HG03196 (cell line): Measurements from ENCODE around the gene LANCL2.
"Not testable (repeated sequence)": the region's sequence is repeated elsewhere in the genome, so short reads cannot be mapped to it uniquely, and the experiment has no call there.

Source experiments
- ATAC-seq: cut with Tn5 transposase; IDR thresholded peaks from one replicate; pipeline ENCODE4 v1.9.1; 2021; ENCODE audit not compliant: unreplicated experiment

The LANCL2 gene

DNA sequence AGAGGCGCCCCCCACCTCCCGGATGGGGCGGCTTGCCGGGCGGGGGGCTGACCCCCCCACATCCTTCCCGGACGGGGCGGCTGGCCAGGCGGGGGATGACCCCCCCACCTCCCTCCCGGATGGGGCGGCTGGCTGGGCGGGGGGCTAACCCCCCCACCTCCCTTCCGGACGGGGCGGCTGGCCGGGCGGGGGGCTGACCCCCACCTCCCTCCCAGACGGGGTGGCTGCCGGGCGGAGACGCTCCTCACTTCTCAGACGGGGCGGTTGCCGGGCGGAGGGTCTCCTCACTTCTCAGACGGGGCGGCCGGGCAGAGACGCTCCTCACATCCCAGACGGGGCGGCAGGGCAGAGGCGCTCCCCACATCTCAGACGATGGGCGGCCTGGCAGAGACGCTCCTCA is 37.4 kb downstream of the LANCL2 start:
- ATAC-seq, result not testable (repeated sequence)

DNA sequence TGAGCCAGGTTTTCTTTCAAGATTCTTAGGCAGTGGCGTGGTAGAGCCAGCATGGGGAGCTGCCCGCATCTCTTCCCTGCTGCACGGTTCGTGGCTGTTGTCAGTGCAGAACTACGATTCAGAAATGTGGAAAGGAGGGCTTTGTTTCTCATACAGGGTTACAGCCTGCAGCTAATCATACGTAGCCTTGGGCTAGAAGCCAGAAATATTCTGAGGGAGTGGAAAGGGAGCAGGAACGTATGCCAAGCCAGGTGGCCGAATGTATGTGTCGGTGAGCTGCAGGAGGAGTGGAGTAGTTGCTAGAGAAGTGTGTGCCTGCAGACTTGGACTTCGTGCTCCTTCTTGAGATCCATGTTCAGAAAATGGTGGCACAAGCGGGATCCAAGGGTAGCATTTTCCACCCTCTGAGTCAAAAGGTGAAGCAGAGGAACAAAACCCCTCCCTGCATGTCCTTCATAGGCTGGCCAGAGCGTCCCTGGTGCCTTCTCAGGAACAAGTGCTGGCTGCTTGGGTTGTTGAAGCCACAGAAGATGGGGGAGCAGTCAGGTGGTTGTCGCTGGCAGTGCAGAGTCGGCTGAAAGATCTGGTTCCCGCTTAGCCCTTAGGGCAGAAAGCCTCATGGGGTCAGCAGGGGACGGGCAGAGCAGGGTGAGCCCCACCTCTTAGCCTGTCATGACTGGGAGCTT is 40.9 kb downstream of the LANCL2 start:
- ATAC-seq, result no peak

DNA sequence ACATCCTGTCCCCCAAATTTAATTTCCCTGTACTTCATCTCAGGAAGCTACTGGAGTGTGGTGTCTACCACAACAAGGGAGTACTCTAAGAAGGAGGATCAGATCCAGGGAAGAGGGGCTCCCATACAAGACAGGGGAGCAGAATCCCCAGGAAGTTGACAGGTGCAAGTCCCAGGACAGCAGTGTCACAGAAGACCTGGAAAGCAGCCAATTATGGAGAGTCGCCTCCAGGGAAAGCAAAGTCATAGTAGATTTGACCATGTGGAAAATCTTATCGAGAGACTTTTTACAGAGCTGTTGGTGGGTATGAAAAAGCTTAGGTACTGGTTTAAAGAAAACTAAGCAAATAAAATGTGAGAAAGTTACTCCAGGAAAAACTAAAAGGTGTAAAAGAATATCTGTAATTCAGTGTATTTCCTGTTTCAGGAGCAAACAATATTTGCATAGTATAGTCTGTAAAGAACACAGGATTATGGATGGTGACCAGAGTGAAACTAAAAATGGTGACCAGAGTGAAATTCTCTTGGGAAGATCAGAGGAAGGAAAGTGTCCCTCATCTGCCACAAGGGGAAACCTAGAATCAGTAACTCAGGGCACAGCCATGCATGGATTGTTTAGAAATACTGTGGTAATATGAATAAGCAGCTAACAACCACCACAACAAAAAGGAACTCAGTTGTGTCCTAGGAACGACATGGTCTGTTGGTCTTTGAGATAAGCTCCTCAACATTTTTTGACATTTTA is 44.5 kb downstream of the LANCL2 start:
- peak; percentile 55 for ATAC-seq

DNA sequence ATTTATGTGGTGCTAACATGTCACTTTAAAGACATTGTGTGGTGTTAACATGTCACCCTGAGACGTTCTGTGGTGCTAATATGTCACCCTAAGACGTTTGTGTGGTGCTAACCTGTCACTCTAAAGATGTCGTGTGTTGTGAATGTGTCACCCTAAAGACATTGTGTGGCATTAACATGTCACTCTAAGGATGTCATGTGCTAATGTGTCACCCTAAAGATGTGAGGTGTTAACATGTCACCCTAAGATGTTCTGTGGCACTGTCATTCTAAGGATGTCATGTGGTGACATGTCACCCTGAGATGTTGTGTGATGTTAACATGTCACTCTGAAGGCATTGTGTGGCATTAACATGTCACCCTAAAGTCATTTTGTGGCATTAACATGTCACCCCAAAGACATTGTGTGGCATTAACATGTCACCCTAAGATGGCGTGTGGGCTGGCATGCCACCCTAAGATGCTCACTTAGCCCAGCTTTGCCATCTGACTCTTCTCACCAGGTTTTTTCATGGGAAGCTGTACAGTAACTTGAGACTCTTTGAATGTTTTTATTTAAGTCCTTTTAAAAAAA is 45.6 kb downstream of the LANCL2 start:
- no peak for ATAC-seq

DNA sequence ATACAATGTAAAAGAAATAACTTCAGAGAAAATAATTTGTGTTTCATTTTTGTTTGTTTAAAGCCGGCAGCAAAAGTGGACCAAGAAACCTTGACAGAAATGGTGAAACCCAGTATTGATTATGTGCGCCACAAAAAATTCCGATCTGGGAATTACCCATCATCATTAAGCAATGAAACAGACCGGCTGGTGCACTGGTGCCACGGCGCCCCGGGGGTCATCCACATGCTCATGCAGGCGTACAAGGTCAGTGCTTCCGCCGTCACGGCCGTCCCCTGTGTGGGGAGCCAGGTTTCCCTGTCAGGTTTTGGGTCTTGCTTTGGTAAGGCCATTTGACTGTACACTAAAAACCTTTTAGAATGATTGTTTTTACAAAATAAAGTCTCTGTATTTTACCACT is 46.7 kb downstream of the LANCL2 start:
- ATAC-seq, result no peak

DNA sequence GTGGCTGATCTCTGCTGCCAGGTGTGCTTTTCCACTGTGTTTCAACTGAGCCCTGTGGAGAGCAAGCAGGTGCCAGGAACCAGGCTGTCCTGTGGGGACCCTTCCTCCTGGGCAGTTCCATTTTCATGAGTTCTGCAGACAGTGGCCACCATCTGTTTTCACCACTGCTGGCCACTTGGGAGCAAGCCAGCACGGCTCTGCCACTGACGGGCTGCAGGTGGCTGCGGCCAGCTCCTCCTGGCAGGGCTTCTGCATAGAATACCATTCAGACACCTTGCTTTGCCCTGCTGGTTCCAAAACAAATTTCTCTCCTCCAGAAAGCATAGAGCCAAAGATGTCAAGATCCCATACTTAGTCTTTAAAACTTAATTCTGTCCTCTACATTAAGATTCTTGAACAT is 48.3 kb downstream of the LANCL2 start:
- ATAC-seq, result no peak

DNA sequence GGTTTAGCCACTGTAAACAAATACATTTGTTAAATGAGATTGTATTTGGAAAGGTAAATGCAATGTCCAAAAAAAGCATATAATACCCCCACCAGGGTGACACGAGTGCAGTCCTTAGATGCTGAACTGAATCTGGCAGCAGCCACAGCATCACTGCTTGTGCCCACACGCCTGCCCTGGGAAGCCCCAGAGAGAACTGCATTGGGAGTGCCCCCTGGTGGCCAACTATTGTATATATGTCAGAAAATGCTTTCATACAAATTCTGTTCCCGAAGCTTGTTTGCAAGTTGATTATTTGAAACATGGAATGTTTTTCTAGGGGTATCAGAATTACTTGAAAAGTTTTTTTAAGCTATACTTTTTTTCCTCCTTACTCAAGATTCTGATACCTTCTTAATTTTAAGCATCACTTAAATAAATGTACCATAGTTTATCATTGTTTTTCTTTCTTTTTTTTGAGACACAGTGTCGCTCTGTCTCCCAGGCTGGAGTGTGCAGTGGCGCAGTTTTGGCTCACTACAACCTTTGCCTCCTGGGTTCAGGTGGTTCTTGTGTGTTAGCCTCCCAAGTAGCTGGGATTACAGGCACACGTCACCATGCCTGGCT is 50.1 kb downstream of the LANCL2 start:
- peak; percentile 83 for ATAC-seq

DNA sequence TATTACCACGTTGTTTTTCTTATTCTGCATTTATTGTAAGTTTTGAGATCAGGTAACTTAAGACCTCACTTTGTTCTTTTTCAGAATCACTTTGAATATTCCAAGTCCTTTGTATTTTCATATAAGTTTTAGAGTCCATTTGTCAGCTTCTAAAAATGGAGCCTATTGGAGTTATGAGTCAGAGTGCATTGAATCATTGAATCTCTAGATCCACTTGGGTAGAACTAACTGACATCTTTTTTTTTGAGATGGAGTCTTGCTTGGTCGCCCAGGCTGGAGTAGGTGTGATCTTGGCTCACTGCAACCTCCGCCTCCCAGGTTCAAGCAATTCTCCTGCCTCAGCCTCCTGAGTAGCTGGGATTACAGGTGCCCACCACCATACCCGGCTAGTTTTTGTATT is 52.3 kb downstream of the LANCL2 start:
- ATAC-seq, result not testable (repeated sequence)

DNA sequence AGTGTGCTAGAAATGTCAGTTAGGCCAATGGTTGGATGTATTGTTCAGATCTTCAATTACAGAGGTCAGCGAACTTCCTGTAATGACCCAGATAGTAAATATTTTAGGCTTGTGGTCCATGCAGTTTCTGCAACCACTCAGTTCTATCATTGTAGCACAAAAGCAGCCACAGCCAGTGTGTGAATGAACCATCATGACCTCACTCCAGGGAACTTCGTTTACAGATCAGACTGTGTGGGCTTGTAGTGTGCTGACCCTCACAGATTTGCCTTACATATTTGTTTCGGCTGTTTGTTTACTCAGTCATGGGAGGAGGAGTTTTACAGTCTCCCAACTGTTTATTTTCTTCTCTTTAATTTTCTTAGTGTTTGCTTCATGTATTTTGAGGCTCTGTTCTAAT is 55.4 kb downstream of the LANCL2 start:
- ATAC-seq, result no peak

DNA sequence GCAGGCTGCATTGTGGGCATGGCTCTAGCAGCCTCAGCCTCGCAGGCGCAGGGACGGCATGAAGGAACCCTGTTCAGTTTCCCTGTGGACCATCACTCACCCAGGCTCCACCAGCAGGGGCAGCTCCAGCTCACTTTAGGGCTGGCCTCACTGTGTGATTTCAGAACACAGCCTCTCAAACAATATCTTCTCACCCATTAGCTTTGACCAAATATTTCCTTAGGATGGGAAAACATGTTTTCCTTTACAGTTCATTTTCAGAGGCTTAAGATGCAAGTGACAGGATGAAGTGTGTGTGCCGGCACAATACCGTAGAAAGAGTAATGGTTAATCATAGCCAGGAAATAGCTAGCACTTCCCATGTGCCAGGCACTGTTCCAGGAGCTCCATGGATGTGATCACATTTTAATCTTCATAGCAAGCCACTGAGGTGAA is 58.2 kb downstream of the LANCL2 start:
- no peak for ATAC-seq

DNA sequence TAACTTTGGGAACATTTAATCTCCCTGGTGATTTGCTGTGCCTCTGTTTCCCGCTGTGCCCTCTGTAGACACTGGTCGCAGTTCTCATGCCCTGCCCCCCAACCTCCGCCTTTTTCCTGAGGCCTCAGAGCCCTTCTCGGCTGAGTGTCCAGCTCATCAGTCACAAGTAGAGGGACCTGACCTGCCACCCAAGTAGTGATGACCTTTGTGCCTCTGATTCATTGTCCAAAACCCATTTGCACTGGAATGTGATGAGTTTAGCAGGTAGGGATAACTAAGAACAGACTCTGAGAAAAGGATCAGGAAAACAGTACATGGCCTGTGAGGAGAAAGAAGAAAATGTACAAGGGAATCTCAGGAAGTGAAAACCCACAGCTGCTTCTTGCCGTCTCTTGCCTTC is 58.8 kb downstream of the LANCL2 start:
- no peak for ATAC-seq

DNA sequence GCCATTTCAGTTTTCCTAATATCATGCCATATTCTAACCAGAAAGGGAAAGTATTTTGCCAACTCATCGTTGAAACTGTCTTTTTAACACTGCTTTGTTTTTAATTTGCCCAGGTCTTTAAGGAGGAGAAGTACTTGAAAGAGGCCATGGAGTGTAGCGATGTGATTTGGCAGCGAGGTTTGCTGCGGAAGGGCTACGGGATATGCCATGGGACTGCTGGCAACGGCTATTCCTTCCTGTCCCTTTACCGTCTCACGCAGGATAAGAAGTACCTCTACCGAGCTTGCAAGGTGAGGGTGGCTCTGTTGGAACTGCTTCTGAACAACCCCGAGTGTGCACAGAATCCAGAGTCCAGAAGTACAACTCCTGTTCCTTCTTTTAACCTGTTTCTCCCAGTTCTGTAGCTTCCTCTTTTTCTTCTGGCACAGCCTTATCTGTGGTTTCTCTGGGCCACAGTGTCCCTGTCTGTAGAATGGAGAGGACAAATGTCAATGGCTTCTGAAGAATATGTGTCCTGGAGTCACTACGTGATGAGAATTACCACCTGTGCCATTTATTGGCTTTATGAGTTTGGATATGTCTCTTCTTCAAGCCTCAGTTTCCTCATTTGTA is 60.1 kb downstream of the LANCL2 start:
- ATAC-seq, result no peak

DNA sequence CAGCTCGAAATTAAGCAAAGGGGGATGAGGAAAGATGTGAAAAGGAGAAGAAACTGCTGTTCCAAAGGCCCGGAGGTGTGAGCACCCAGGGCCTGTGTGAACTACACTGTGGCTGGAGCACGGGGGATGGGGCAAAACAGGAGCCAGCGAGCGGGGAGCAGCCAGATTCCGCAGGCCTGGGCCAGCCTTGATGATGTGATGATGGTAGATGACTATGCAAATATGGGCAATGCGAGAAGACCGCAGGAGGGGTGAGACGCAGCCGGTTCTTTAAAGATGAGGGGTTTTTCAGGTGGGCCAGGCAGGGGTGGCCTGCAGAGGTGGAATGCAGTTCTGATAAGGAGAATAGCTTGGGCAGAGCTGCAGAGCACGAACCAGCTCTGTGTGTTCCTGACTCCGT is 61.5 kb downstream of the LANCL2 start:
- ATAC-seq, result no peak

DNA sequence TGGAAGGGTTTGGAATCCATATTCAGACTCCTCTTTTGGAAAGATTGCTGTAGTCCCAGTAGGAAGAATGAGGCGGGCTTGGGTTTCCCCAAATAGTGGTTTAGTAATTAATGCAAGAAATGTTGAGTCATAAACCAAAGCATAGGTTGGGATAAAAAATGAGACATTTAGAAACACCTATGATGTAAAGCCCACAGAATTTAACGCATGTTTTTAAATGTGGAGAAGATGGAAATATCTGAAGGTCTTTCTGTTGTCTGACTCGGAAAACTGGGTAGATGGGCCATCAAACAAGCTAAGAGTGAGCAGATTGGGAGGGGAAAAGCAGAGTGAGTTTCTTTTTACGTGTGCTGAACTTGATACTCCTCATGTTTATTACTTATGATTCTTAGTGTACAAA is 62.2 kb downstream of the LANCL2 start:
- ATAC-seq, result no peak

DNA sequence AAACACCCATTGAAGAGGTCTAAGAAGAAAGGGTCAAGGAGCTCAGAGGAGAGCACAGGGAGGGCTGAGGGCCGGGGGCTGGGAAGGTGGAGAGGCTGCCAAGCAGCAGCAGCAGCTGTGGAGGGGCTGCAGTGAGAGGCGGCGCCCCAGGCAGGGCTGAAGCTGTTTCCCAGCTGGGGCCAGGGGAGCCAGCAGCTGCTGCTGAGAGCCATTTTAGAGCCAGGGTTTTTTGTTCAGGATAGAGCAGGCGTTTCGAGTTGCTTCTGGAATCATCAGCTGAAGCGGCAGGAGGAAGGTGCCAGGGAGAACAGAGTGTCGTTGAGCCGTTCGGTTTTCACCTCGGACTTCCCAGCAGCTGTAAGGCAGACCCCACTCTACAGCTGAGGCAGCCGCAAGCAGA is 62.7 kb downstream of the LANCL2 start:
- no peak for ATAC-seq

DNA sequence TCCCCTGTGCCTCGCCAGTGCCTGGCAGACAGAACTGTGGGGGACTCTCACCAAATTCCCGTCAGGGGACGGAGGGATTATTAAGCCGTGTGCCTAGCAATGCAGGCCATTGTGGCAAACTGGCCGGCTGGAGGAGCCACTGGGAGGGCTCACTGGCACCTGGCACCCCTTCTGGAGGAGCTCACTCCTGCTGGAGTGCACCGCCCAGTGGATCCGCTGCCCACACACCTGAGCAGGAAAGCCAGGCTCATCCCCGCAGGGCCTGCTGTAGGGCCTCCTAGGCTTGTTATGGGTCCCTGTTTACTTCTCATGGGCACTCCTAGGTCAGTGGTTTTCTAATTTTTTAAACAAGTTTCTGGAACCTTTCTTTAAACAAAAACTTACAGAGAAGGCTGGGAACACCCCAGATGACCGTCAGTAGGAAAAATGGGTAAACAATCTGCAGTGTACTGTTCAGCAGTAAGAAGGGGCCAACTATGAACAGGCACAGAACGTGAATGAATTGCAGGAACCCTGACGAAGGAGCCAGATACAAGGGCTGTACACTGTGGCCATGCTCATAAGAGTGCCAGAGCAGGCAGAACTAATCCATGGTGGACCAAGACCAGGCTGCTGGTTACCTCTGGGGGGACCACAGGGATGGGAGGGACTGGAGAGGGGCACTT is 64.8 kb downstream of the LANCL2 start:
- ATAC-seq, result no peak

DNA sequence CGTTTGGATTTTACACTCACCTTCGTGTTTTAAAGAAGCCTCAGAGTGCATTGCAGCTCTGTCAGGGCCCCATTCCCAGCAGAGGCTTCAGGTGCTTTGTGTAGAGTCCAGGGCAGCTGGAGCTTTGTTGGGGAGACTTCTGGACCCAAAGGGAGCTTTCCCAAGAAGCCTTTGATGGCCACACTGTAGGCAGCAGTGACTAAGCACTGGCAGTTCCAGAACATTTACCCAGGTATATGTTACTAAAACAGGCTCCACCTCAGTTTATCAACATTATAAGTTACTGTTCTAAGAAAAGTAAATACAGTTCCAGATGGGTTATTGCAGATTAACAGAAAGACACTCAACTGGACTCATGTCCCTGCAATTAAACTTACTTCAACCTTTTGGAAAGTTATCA is 66.8 kb downstream of the LANCL2 start:
- no peak for ATAC-seq

DNA sequence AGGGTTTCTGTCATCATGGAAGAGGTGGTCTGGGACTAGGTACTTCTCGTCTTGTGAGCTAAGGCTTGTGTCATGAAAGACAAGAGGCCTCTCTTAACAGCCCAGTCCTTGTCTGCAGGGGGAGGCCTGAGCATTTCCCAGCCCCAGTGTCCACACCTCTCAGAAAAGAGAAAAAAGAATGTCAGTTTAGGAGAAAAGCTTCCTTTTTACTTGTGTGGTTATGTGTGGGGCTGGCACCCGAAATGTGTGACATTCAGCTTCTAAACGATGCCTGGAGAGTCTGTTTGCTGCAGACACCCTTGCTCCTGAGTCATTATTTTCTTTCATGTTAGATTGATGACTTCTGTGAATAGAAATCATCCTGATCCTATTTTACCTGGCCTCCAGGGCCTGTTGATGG is 67.4 kb downstream of the LANCL2 start:
- ATAC-seq, result no peak

DNA sequence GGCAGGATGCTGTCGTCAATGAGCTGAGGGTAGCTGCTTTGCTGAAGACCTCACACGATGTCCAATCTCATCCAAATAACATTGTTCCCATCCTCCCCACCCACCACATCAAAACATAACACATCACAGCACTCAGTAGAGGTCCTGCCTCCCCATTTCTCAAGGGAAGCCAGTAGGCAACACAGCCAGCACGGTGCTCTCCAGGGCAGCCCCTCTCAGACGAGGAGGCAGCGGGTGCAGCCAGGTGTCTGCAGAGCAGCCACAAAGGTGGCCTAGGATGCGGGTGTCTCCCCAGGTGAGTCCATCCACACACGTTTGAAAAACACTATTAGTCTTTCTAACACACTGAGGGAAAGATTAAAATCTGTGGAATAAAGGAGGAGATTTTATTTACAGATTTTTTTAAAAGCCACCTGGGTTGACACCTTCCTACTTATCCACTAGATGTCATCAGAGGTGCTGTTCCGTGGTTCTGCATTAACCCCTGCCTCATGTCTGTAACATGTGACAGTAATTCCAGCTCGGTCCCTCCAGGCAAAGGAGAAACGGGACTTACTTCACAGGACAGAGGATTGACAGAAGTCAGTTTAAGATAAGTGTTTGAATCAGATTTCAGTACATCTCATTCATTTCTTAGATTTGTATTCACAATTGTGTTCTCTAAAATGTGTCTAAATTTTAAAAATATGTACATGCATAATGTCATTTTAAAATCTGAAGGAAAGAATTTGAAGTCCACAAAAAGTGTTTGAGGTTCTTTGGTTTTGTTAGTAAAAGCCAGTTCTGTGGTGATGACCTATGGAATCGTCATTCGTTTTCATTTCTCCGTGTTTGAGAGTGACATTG is 68.0 kb downstream of the LANCL2 start:
- peak; percentile 56 for ATAC-seq

DNA sequence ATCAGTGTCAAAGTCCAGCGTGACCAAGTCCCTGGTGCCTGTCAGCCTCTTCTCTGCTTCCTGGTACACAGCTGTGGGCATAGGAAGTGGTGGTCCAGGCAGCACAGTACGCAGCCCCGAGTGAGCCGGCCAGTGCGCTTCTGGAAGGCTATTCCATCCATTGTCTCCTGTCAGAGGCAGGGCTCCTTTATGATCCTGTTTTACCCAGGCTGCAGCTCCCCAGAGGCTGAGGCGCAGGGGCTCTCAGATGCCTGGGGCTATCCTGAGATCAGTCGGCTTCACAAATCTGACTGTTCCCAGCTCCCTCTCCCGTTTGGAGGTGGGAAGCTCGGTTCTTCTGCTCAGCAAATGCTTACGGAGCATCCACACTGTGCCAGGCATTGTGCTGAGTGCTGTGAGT is 70.3 kb downstream of the LANCL2 start:
- no peak for ATAC-seq
